Ovary (tissue), 10 donors: ENCODE results near the gene CCN2. TPM values are rescaled to one million over a fixed set of nuclear protein-coding genes. Genes with fewer than 3 reads are reported as not detected.

ENCODE experiments used
- DNase-seq, 5 donors: peaks; one replicate each; pipeline ENCODE4 v3.0.0-alpha.2; 2019 to 2020
- H3K27ac ChIP-seq, 2 donors: fragments of 200-600 bp; one replicate each; pipeline versions ENCODE4 v1.5.1 to v1.8.0; 2019 to 2022
- H3K27me3 ChIP-seq: fragments of 200-600 bp; one replicate; pipeline ENCODE4 v1.8.0; 2022
- H3K36me3 ChIP-seq: fragments of 200-600 bp; sonication (generic); one replicate; pipeline ENCODE4 v1.5.1; 2019
- H3K4me1 ChIP-seq: one replicate; pipeline ENCODE4 v1.8.1; 2013; ENCODE audit warnings: mild to moderate bottlenecking, moderate library complexity; ENCODE audit not compliant: insufficient read depth
- H3K4me3 ChIP-seq: fragments of 200-600 bp; sonication (generic); one replicate; pipeline ENCODE4 v1.5.1; 2017
- H3K9me3 ChIP-seq, 2 donors: fragments of 200-600 bp in 1 of 2; sonication (generic) in 1 of 2; one replicate each; pipeline versions ENCODE4 v1.5.1 to v1.8.1; 2013 to 2019; ENCODE audit warnings: mild to moderate bottlenecking in 1 of 2, moderate library complexity in 1 of 2
- CTCF ChIP-seq, 3 donors: fragments of 450-650 bp in 2 of 3; fragments of 200-600 bp in 1 of 3; IDR thresholded peaks; one replicate each; pipeline versions ENCODE4 v1.5.1 to v1.8.0; 2016 to 2022; ENCODE audit warnings: antibody characterized with exemption in 3 of 3, mild to moderate bottlenecking in 1 of 3
- EP300 ChIP-seq: sonication (generic); formaldehyde crosslinking; IDR thresholded peaks from one replicate; pipeline ENCODE4 v1.6.1; 2017; ENCODE audit warnings: antibody characterized with exemption
- POLR2A ChIP-seq: fragments of 450-650 bp; IDR thresholded peaks from one replicate; pipeline ENCODE4 v1.6.1; 2017; ENCODE audit warnings: antibody characterized with exemption, mild to moderate bottlenecking, moderate library complexity
- WGBS, 3 donors: extraction: QIAGEN DNeasy Blood & Tissue Kit in 1 of 3; methylation state at CpG; one replicate each; pipeline versions ENCODE4 v1.1.5 to v1.1.7; 2013 to 2017; 5-methylcytosine and 5-hydroxymethylcytosine counted together
- intact Hi-C, 4 donors: fragments of 100-400 bp; cut with DNase I; formaldehyde crosslinking; loops; one replicate each; pipeline versions ENCODE4 v1.11.0 to v1.15.1; 2022 to 2023
- long read RNA-seq, 3 donors: library from polyadenylated mRNA in 2 of 3; unstranded in 2 of 3; transcript quantifications; one replicate each; pipeline ENCODE4 v2.0.0 and lab custom pipeline, GENCODE V29; 2021 to 2026
- polyA plus RNA-seq, 2 donors: library from polyadenylated mRNA; stranded (reverse); fragments of 200-250 nt in 1 of 2; fragments of 350-450 nt in 1 of 2; fragmentation: Illumina TruSeq in 1 of 2; extraction: RNeasy Lipid Tissue Mini Kit (QIAGEN cat#74804) in 1 of 2; gene quantifications; one replicate each; pipeline ENCODE4 v1.2.3, GENCODE V29; 2013 to 2014
- total RNA-seq, 7 donors: library from RNA; depleted of rRNA in 2 of 7; stranded (reverse); fragments of >200 nt in 2 of 7; fragmentation: NEBNext Ultra II Directional in 3 of 7; extraction: Animal tissue kit (Norgen Biotek cat#: 25700) in 3 of 7; gene quantifications; one replicate each; pipeline versions ENCODE4 v1.1.0 to v1.2.4, GENCODE V29; 2016 to 2023
- donor health status: DM: no; HTN: no; CAD: no; lungs with moderate emphysema.
- donor health status: DM: no; HTN: no; CAD: no.
- donor health status: Bipolar disorder and iron deficiency.
- donor health status: DM: yes; HTN: yes; CAD: no.
- donor health status: DM: no; HTN: no; CAD: no.
- donor health status: DM: yes; HTN: yes; CAD: no.

CCN2 gene
- total RNA-seq (10 to 100 TPM; 18.3 to 88.0 (median 52.8) TPM), polyA plus RNA-seq (100 to 1,000 TPM in 1 of 2 donors, 10 to 100 TPM in 1; 74.2 to 191 TPM)
- long read RNA-seq, donor 1, transcript CTGF-201 (5 exons, 2,339 nt) = major isoform, 9 of 26 reads
- long read RNA-seq, donor 1, partial matches to known transcripts = 17 of 26 reads
- long read RNA-seq, donor 1, other reads (novel, unspliced or antisense) = 0 of 26 reads
- long read RNA-seq, donor 2, transcript CTGF-201 (5 exons, 2,339 nt) = major isoform, 14 of 14 reads
- long read RNA-seq, donor 2, partial matches to known transcripts = 0 of 14 reads
- long read RNA-seq, donor 2, other reads (novel, unspliced or antisense) = 0 of 14 reads
- long read RNA-seq, donor 3, transcript CTGF-201 (5 exons, 2,339 nt) = major isoform, 147 of 177 reads
- long read RNA-seq, donor 3, partial matches to known transcripts = 26 of 177 reads
- long read RNA-seq, donor 3, other reads (novel, unspliced or antisense) = 4 of 177 reads

- no peaks in the 10 kb centered on the region for H3K27me3 ChIP-seq
- peak; percentile 75 to 86 (median 79) for DNase-seq
- H3K4me3 ChIP-seq = peak within 1 kb of the TSS; percentile 80
- 0 to 1% (median 0%) methylated on average over 29 to 97 of the region's 97 CpGs for WGBS, 3 donors
- TF ChIP-seq POLR2A (peak; percentile 69), EP300 (no peak)
- peaks cover 7% of the 10 kb centered on the region for H3K4me1 ChIP-seq
- no peaks in the 10 kb centered on the region for H3K36me3 ChIP-seq
- intact Hi-C loops = no loop called here
- H3K27ac ChIP-seq = peak within 1 kb of the TSS; percentile 84 to 90
- H3K9me3 ChIP-seq = no peaks in the 10 kb centered on the region
Measured at GRCh38 chr6:131950767-131951575, at the start of gene CCN2. Gene CCN2 (minus strand): TSS chr6:131951372. CDS start chr6:131951172, 200 bp downstream.

GRCh38 chr6:132000296-132000695 lies 49.1 kb upstream of the CCN2 start:
- 86 to 89% (median 87%) methylated on average over 2 of the region's 2 CpGs for WGBS, 3 donors
- H3K36me3 ChIP-seq = no peaks in the 10 kb centered on the region
- H3K9me3 ChIP-seq = no peaks in the 10 kb centered on the region
- intact Hi-C loops = no loop called here
- H3K4me1 ChIP-seq = no peaks in the 10 kb centered on the region
- H3K27me3 ChIP-seq = no peaks in the 10 kb centered on the region
- DNase-seq = no peak
- no peak for TF ChIP-seq CTCF (IDR thresholded peaks at IDR 0.05)
- TF ChIP-seq EP300 = no peak
- no peak for TF ChIP-seq POLR2A
- H3K4me3 ChIP-seq = no peak overlapping the region
- H3K27ac ChIP-seq = no peak overlapping the region

- Histone ChIP-seq H3K27me3 (no peaks in the 10 kb centered on the region), H3K9me3 (no peaks in the 10 kb centered on the region), H3K27ac (no peak overlapping the region), H3K4me1 (no peaks in the 10 kb centered on the region), H3K4me3 (no peak overlapping the region), H3K36me3 (no peaks in the 10 kb centered on the region)
- 17 to 59% (median 45%) methylated on average over 4 of the region's 4 CpGs for WGBS, 3 donors
- intact Hi-C loops = no loop called here
- no peak for DNase-seq
- TF ChIP-seq CTCF (IDR thresholded peaks at IDR 0.05) = no peak
- no peak for TF ChIP-seq POLR2A
Measured at GRCh38 chr6:131999545-132000146, 48.5 kb upstream of the CCN2 start.

GRCh38 chr6:131998255-131998982 lies 47.2 kb upstream of the CCN2 start:
- no peak for DNase-seq
- Histone ChIP-seq H3K4me1 (no peaks in the 10 kb centered on the region), H3K4me3 (no peak overlapping the region), H3K36me3 (no peaks in the 10 kb centered on the region), H3K9me3 (no peaks in the 10 kb centered on the region), H3K27ac (no peak overlapping the region), H3K27me3 (no peaks in the 10 kb centered on the region)
- intact Hi-C loops = no loop called here
- WGBS, 3 donors = 83 to 91% (median 89%) methylated on average over 9 of the region's 9 CpGs
- TF ChIP-seq EP300 (no peak), POLR2A (no peak), CTCF (IDR thresholded peaks at IDR 0.05) (no peak)
